Mucosa of descending colon (tissue), 3 donors: ENCODE measurements around the gene TEP1. TPM values are rescaled to one million over a fixed set of nuclear protein-coding genes. Genes with fewer than 3 reads are reported as not detected.
"Not testable (repeated sequence)": the region's sequence is repeated elsewhere in the genome, so short reads cannot be mapped to it uniquely, and the experiment has no call there.

Experiments used
- ATAC-seq: fragments of 200-7000 bp; cut with Tn5 transposase; one replicate; pipeline ENCODE4 v1.9.1; 2020; ENCODE audit warnings: mild to moderate bottlenecking, moderate library complexity
- DNase-seq, 3 donors: peaks; one replicate each; pipeline ENCODE4 v3.0.0-alpha.2; 2020
- H3K36me3 ChIP-seq: fragments of 200-600 bp; one replicate; pipeline ENCODE4 v1.8.0; 2021; ENCODE audit warnings: low read depth, mild to moderate bottlenecking
- H3K4me1 ChIP-seq: fragments of 200-600 bp; one replicate; pipeline ENCODE4 v1.8.0; 2021; ENCODE audit warnings: low read depth, mild to moderate bottlenecking
- H3K4me3 ChIP-seq: fragments of 200-600 bp; one replicate; pipeline ENCODE4 v1.8.0; 2021; ENCODE audit warnings: mild to moderate bottlenecking
- H3K9me3 ChIP-seq: fragments of 200-600 bp; one replicate; pipeline ENCODE4 v1.8.0; 2021; ENCODE audit warnings: mild to moderate bottlenecking
- intact Hi-C, 2 donors: fragments of 100-400 bp; cut with DNase I in 1 of 2; cut with micrococcal nuclease in 1 of 2; formaldehyde crosslinking; loops; one replicate each; pipeline versions ENCODE4 v1.11.0 to v1.11.1; 2022; cut with DNase I, micrococcal nuclease
- total RNA-seq, 3 donors: library from RNA; stranded (reverse); fragmentation: NEBNext Ultra II Directional in 2 of 3; extraction: Animal tissue kit (Norgen Biotek cat#: 25700) in 2 of 3; gene quantifications; one replicate each; pipeline versions ENCODE4 v1.2.1 to v1.2.4, GENCODE V29; 2021 to 2023
- TF ChIP-seq, protein P1 (sequence below): fragments of 200-600 bp; IDR thresholded peaks from one replicate; pipeline ENCODE4 v1.8.0; 2022; ENCODE audit warnings: antibody characterized with exemption, mild to moderate bottlenecking
- donor health status: DM: no; HTN: no; CAD: no; lungs with moderate emphysema.
- donor health status: DM: no; HTN: no; CAD: no.
- donor health status: DM: no; HTN: yes; CAD: no.

The TEP1 gene
- total RNA-seq, 3 donors from 2014 or later, result 68.7 to 121 (median 85.8) TPM

DNA sequence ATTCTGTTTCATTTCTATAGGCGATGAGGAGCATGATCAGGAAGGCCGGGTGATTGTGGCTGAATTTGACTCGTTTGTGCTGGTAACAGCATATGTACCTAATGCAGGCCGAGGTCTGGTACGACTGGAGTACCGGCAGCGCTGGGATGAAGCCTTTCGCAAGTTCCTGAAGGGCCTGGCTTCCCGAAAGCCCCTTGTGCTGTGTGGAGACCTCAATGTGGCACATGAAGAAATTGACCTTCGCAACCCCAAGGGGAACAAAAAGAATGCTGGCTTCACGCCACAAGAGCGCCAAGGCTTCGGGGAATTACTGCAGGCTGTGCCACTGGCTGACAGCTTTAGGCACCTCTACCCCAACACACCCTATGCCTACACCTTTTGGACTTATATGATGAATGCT lies 43.7 kb upstream of the TEP1 start:
- TF ChIP-seq, protein P1, sequence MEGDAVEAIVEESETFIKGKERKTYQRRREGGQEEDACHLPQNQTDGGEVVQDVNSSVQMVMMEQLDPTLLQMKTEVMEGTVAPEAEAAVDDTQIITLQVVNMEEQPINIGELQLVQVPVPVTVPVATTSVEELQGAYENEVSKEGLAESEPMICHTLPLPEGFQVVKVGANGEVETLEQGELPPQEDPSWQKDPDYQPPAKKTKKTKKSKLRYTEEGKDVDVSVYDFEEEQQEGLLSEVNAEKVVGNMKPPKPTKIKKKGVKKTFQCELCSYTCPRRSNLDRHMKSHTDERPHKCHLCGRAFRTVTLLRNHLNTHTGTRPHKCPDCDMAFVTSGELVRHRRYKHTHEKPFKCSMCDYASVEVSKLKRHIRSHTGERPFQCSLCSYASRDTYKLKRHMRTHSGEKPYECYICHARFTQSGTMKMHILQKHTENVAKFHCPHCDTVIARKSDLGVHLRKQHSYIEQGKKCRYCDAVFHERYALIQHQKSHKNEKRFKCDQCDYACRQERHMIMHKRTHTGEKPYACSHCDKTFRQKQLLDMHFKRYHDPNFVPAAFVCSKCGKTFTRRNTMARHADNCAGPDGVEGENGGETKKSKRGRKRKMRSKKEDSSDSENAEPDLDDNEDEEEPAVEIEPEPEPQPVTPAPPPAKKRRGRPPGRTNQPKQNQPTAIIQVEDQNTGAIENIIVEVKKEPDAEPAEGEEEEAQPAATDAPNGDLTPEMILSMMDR, result no peak
- ATAC-seq (no peak), DNase-seq (peak in 2 of 3 donors; percentile 29 to 37)
- Histone ChIP-seq H3K4me3 (no peak overlapping the region), H3K4me1 (peaks cover 32% of the 10 kb centered on the region), H3K9me3 (no peaks in the 10 kb centered on the region), H3K36me3 (peaks cover 13% of the 10 kb centered on the region)
- intact Hi-C loops, result no loop called here

DNA sequence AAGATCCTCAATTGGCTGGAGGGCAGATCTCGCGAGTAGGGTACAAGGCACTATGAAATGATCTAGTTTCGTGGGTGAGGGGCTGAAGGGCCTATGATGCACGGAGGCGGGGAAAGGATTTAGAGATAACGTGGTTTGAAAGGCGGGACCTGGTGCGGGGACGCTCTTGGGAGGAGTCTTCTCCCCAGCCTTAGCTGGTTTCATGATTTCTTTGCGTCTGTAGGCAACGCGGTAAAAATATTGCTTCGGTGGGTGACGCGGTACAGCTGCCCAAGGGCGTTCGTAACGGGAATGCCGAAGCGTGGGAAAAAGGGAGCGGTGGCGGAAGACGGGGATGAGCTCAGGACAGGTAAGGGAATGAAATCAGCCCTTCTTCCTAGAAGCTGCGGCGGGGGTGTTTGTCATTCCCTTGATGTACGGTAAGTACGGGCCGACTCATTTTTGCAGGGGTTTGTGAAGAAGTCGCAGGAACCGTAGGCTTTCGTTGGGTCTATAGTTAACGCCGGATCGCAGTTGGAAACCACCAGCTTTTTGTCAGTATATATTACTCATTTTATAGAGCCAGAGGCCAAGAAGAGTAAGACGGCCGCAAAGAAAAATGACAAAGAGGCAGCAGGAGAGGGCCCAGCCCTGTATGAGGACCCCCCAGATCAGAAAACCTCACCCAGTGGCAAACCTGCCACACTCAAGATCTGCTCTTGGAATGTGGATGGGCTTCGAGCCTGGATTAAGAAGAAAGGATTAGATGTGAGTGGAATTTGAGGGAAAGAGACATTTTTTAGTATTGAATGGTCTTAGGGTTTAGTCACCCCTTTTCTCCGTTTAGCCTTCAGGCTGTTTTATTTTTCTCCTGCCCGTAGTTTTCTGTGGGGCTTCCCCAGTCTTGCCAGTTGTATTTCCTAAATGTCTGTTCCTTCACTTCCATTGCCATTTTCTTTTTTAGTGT lies 42.3 kb upstream of the TEP1 start:
- ATAC-seq (peak; percentile 70), DNase-seq (peak in 1 of 3 donors; percentile 77)
- TF ChIP-seq, protein P1, result no peak
- Histone ChIP-seq H3K9me3 (no peaks in the 10 kb centered on the region), H3K4me3 (peak overlapping the region; percentile 42), H3K36me3 (peaks cover 9% of the 10 kb centered on the region), H3K4me1 (peaks cover 32% of the 10 kb centered on the region)
- intact Hi-C loops, result loop anchor here in 1 of 2 donors (2.0 kb wide), 1 partner anchor 43 kb away; the partner anchor contains the start of gene TEP1

DNA sequence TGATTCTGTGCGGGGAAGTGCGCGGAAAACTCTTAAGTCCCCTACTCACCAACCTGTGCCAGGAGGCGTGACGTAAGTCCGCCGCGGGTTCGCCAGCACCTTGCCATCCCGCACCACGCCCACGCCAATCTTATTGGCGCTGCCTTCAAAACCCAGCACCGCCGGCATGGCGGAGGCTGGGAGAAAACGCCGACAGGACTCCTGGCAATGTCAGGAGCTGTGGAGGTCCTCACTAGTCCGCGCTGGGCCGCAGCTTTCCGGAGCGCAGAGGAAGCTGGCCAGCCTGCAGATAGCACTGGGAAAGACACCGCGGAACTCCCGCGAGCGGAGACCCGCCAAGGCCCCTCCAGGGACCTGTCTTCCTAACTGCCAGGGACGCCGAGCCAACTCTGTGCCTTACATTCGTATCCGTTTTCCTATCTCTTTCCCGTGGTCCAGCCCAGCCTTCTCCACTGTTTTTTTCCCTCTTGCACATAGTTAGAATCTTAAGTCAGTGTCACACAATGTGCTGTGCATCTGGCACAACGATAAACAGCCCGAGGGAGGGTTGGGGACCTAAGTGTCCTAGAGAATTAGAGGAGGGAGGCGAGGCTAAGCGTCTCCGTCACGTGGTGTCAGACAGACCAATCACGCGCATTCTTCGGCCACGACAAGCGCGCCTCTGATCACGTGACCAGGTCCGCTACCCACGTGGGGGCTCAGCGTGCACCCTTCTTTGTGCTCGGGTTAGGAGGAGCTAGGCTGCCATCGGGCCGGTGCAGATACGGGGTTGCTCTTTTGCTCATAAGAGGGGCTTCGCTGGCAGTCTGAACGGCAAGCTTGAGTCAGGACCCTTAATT lies 41.4 kb upstream of the TEP1 start, which contains the start of the genes APEX1 and OSGEP:
TSS of gene APEX1 (plus strand) at position 711 of the 839 bp plus-strand sequence. CDS start 420 bp downstream, outside the sequence.
TSS of gene OSGEP (minus strand) at position 297 of the 839 bp plus-strand sequence. CDS start at position 168, 129 bp downstream.
- ATAC-seq, result peak; percentile 93
- intact Hi-C loops, result loop anchor here in 1 of 2 donors (2.0 kb wide), 1 partner anchor 42 kb away; the partner anchor contains the start of gene TEP1
- DNase-seq, result peak; percentile 96 to 99 (median 99)
- peaks cover 25% of the 10 kb centered on the region for H3K4me1 ChIP-seq
- TF ChIP-seq, protein P1, result no peak
- H3K4me3 ChIP-seq, result peak within 1 kb of the TSS; percentile 42
- H3K9me3 ChIP-seq, result no peaks in the 10 kb centered on the region
- peaks cover 13% of the 10 kb centered on the region for H3K36me3 ChIP-seq

DNA sequence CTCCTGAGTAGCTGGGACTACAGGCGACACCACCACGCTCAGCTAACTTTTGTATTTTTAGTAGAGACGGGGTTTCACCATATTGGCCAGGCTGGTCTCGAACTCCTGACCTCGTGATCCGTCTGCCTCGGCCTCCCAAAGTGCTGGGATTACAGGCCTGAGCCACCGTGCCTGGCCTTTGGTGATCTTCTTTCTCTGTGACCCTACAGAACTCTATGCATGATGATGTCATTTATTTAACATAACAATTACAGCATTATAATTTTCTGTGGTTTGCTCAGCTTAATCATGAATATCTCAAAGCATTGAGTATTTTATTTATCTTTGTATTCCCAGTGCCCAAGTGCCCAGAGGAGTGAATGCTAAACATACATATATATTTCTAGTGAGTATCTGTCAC lies 39.5 kb upstream of the TEP1 start:
- Histone ChIP-seq H3K4me1 (peaks cover 23% of the 10 kb centered on the region), H3K36me3 (peaks cover 18% of the 10 kb centered on the region)
- H3K9me3 ChIP-seq, intact Hi-C loops, DNase-seq, H3K4me3 ChIP-seq, ATAC-seq: not testable (repeated sequence)

DNA sequence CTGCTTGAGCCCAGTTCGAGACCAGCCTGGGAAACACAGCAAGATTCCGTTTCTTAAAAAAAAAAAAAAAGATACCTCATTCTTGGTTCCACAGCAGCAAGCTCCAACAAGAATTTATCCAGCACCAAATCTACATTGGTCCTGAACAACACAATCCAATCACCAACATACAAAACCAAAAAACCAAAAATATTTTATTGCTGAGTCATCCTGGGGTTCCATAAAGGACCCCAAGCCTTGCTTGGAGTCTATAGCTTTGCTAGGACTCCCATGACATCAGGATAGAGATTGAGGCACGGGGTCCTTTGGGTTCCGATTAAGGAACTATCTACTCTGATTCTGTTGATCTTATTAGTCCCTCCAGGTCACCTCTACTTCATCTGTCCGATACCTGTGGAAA lies 33.6 kb upstream of the TEP1 start:
- DNase-seq (no peak), ATAC-seq (no peak)
- H3K9me3 ChIP-seq, result no peaks in the 10 kb centered on the region
- no peak overlapping the region for H3K4me3 ChIP-seq
- TF ChIP-seq, protein P1, result no peak
- intact Hi-C loops, result no loop called here
- H3K36me3 ChIP-seq, result peaks cover 9% of the 10 kb centered on the region
- no peaks in the 10 kb centered on the region for H3K4me1 ChIP-seq

DNA sequence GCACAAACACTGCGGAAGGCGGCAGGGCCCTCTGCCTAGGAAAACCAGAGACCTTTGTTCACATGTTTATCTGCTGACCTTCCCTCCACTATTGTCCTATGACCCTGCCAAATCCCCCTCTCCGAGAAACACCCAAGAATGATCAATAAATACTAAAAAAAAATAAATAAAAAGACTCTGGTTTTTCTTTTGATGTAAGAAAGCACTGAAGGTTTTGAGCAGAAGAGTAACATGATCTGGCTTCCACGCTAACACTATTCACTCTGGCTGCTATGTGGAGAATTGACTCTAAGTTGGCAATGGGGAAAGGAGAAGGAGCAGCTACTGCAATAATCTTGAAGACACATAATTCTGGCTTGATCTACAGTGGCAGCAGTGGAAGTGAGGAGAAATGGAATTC lies 30.3 kb upstream of the TEP1 start:
- DNase-seq, H3K4me1 ChIP-seq, H3K36me3 ChIP-seq, ATAC-seq, H3K9me3 ChIP-seq, H3K4me3 ChIP-seq, intact Hi-C loops: not testable (repeated sequence)
